Superior temporal gyrus (tissue), 1 donor: Measurements from ENCODE around the gene GNAT3.

ENCODE experiments used
- DNase-seq: peaks from one replicate; pipeline ENCODE4 v3.0.0-alpha.2; 2016; ENCODE audit errors: extremely low spot score

GNAT3 gene

GRCh38 chr7:80511964-80512363 is at the start of gene GNAT3:
GNAT3 (minus strand) TSS chr7:80512064; CDS start chr7:80511926, 138 bp downstream.
- DNase-seq: no peak

- DNase-seq: no peak
Measured at GRCh38 chr7:80558116-80558515, 46.3 kb upstream of the GNAT3 start.

GRCh38 chr7:80552031-80552694 is 40.3 kb upstream of the GNAT3 start:
- DNase-seq: no peak

GRCh38 chr7:80550005-80550404 is 38.1 kb upstream of the GNAT3 start:
- no peak for DNase-seq

GRCh38 chr7:80548840-80549530 is 37.1 kb upstream of the GNAT3 start:
- no peak for DNase-seq

- peak; percentile 26 for DNase-seq
Measured at GRCh38 chr7:80542398-80542797, 30.5 kb upstream of the GNAT3 start.

GRCh38 chr7:80540836-80541235 is 29.0 kb upstream of the GNAT3 start:
- DNase-seq: no peak

GRCh38 chr7:80537091-80537490 is 25.2 kb upstream of the GNAT3 start:
- DNase-seq: no peak

- DNase-seq: no peak
Measured at GRCh38 chr7:80536426-80536825, 24.6 kb upstream of the GNAT3 start.

- no peak for DNase-seq
Measured at GRCh38 chr7:80533287-80533686, 21.4 kb upstream of the GNAT3 start.

- DNase-seq: no peak
Measured at GRCh38 chr7:80532153-80532552, 20.3 kb upstream of the GNAT3 start.

GRCh38 chr7:80530136-80530535 is 18.3 kb upstream of the GNAT3 start:
- DNase-seq: no peak

GRCh38 chr7:80529362-80529761 is 17.5 kb upstream of the GNAT3 start:
- DNase-seq: no peak

- DNase-seq: no peak
Measured at GRCh38 chr7:80528689-80529088, 16.8 kb upstream of the GNAT3 start.

GRCh38 chr7:80526472-80526871 is 14.6 kb upstream of the GNAT3 start:
- no peak for DNase-seq

GRCh38 chr7:80524693-80525092 is 12.8 kb upstream of the GNAT3 start:
- DNase-seq: no peak

- DNase-seq: no peak
Measured at GRCh38 chr7:80521809-80522208, 9.9 kb upstream of the GNAT3 start.

GRCh38 chr7:80520199-80520598 is 8.3 kb upstream of the GNAT3 start:
- DNase-seq: no peak

- DNase-seq: no peak
Measured at GRCh38 chr7:80517282-80517747, 5.5 kb upstream of the GNAT3 start.

GRCh38 chr7:80515298-80515697 is 3.4 kb upstream of the GNAT3 start:
- DNase-seq: no peak

GRCh38 chr7:80510021-80510420 is 1.8 kb downstream of the GNAT3 start:
- DNase-seq: no peak

GRCh38 chr7:80508440-80508839 is 3.4 kb downstream of the GNAT3 start:
- DNase-seq: no peak

GRCh38 chr7:80505900-80506500 is 5.9 kb downstream of the GNAT3 start:
- no peak for DNase-seq
